IPS-NIHi11 (cell line): ENCODE results near the gene XIRP1.
"Not testable (repeated sequence)": the region's sequence is repeated elsewhere in the genome, so short reads cannot be mapped to it uniquely, and the experiment has no call there.

Experiments
- DNase-seq: peaks from one replicate; pipeline ENCODE4 v3.0.0; 2012; ENCODE audit warnings: mixed read lengths, low spot score

Gene XIRP1

GRCh38 chr3:39192490-39193092 is at the start of gene XIRP1:
Gene XIRP1 (minus strand): TSS chr3:39192595. CDS start chr3:39189445, 3,150 bp downstream.
- no peak for DNase-seq

GRCh38 chr3:39241561-39241960 is 49.2 kb upstream of the XIRP1 start:
- DNase-seq, result no peak

- DNase-seq, result no peak
Measured at GRCh38 chr3:39237027-39237426, 44.6 kb upstream of the XIRP1 start.

- DNase-seq, result no peak
Measured at GRCh38 chr3:39234651-39235050, 42.3 kb upstream of the XIRP1 start.

- DNase-seq, result no peak
Measured at GRCh38 chr3:39232859-39233258, 40.5 kb upstream of the XIRP1 start.

GRCh38 chr3:39230453-39230852 is 38.1 kb upstream of the XIRP1 start:
- DNase-seq, result no peak

GRCh38 chr3:39228496-39228895 is 36.1 kb upstream of the XIRP1 start:
- DNase-seq, result no peak

GRCh38 chr3:39227596-39227995 is 35.2 kb upstream of the XIRP1 start:
- not testable (repeated sequence) for DNase-seq

GRCh38 chr3:39226106-39226741 is 33.8 kb upstream of the XIRP1 start:
- no peak for DNase-seq

- DNase-seq, result no peak
Measured at GRCh38 chr3:39224288-39224687, 31.9 kb upstream of the XIRP1 start.

GRCh38 chr3:39222939-39223338 is 30.5 kb upstream of the XIRP1 start:
- no peak for DNase-seq

- DNase-seq, result no peak
Measured at GRCh38 chr3:39222462-39222861, 30.1 kb upstream of the XIRP1 start.

- DNase-seq, result no peak
Measured at GRCh38 chr3:39221141-39221530, 28.7 kb upstream of the XIRP1 start.

- no peak for DNase-seq
Measured at GRCh38 chr3:39220407-39221140, 28.2 kb upstream of the XIRP1 start.

- DNase-seq, result no peak
Measured at GRCh38 chr3:39219702-39220101, 27.3 kb upstream of the XIRP1 start.

- no peak for DNase-seq
Measured at GRCh38 chr3:39216176-39216790, 23.9 kb upstream of the XIRP1 start.

- DNase-seq, result no peak
Measured at GRCh38 chr3:39213613-39214012, 21.2 kb upstream of the XIRP1 start.

GRCh38 chr3:39212665-39213064 is 20.3 kb upstream of the XIRP1 start:
- DNase-seq, result no peak

GRCh38 chr3:39211332-39212130 is 19.1 kb upstream of the XIRP1 start:
- peak; percentile 41 for DNase-seq

- DNase-seq, result no peak
Measured at GRCh38 chr3:39210078-39210477, 17.7 kb upstream of the XIRP1 start.

- no peak for DNase-seq
Measured at GRCh38 chr3:39209329-39209970, 17.1 kb upstream of the XIRP1 start.
